ENCODE measurements around the gene IFT25.
A peak's percentile ranks its signal among the peaks of the same experiment; 100 is the strongest.

Gene IFT25

DNA sequence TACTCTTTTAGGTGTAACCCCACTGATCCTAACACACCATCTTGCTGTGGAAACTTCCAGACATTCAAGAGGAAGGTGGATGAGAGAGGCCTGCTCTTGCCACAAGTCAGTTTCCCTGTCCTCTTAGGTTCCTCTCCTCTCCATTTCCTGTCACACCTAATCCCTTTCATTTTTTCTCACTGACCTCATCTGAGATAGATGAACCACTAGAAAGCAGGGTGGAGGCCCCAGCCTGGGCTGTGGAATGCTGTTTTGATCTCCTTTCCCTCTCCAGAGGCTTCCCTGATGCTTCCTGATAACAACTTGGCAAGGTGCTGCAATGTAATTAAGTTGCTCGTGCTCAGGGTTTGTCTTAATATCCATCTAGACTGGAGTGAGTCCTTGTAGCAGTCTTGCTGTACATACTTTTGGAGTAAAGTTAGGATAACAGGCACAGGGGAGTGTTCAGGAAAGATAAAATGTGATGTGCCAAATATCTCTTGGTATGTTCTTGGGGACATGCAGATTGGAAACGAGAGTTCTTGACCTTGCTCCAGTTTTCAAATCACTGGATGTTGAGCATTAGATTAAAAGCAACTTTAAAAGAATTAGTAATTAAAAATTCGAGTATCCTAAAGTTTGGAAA is 11.8 kb upstream of the IFT25 start:
- DNase-seq (ENCODE audit: low read depth in 2 of 2): no peak

DNA sequence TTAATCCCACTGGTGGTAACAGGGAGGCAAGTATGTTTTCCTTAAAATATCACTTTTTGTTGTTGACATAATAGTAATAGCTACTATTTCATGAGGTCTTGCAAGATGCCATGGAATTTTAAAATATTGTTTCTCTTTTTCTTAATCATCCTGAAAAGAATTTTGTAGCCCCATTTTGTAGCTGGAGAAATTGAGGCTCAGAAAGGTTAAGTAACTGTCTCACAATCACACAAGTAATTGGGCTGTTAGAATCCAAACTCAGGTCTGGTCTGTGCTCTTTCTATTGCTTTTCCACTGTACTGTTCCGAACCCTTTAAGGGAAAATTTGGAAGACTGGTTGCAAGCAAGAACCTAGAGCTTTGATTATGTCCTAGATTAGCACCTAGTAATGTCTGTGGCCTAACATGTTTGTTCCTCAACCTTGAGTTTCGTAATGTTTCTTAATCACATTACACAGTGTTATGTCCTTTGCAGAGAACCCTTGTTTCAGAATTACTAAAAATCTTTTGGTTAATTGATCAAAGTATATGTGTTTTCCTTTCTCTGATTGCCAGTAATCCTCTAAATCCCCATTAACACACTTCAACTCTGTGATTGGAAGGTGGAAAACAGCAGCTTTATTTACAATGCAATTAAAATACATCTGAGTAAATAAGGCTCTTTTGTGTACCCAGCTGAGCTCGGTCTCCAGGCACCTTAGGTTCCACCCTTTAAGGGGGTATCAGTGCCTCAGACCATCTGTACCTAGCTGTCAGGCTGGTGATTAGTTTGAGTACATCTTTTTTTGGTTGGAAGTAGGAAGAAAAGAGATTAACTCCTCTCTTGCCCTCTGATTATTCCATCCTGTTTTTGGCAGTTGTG is 11.0 kb upstream of the IFT25 start:
- no peak for DNase-seq (ENCODE audit: low read depth in 2 of 2)

DNA sequence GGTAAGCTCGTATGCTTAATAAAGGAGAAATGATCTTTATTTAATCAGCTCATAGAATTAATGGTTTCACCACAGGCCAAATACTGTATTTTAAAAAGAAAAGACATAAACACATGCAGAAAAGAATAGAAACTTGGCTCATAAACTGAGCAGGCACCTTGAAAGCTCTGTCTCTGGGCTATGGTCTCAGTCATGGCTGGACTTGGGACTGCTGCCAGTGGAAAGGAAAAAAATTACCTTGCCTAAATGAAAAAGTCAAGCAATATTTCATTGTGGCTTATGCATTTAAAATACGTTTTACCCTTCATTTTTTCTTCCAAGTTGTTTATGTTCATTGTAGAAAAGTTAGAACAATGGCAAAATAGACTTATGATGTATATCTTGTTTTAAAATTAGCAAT is 8.6 kb upstream of the IFT25 start:
- DNase-seq (ENCODE audit: low read depth in 2 of 2): no peak

- DNase-seq (ENCODE audit: low read depth in 2 of 2): no peak
These were observed 6.2 kb upstream of the IFT25 start for GRCh38 chr1:53951697-53952096.

- DNase-seq (ENCODE audit: low read depth in 2 of 2): no peak
These were observed 3.8 kb upstream of the IFT25 start for GRCh38 chr1:53949023-53949990.

DNA sequence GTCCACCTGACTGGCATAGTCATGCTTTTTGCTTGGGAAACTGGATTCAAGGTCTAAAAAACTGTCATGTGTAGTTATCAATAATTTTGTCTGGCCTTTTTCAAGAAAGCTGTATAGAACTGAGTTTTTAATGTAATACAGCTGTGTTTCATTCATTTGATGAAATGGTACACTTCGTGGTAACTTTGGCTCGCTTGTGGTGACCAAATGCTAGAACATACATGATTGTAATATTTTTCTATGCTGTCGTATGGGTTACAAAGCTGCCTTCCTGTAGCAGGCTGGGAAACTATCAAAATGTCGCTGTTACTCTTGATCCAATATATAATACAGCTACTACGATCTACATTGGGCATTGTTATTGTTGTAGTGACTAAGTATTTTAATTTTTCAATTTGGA is 2.8 kb upstream of the IFT25 start:
- DNase-seq (ENCODE audit: low read depth in 2 of 2): no peak

DNA sequence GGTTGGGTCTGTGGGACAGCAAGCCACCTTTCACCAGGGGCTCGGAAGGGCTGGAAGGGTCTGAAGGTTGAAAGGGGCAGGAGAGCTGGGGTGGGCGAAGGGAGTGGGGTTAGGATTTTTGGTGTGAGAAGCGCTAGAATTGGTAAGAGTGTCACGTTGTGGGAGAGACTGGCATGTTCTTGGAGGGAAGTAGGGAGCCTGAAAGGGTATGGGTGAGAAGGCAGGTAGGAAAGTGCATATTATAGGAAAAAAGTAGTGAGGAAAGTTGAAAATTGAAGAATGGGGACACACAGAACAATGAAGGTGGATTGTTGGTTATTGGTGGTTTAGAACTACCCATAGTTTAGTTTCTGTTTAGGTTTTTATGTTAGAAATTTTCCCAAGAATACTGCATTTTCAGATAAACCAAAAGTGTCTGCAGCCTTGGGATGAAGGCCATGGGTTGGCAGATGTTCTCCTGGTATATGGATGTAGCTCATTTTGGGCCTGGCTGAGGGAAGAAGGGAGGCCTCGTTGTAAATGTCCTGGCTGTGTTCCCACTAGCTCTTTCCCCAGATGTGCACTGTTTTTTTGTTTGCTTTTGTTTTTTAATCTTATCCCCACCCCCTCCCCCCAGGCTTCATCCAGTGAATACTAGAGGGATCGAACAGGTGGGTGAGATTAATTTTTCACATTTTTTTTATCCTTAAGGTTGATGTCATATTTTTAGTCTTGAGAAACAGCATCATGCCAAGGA is 1.8 kb upstream of the IFT25 start:
- DNase-seq (ENCODE audit: low read depth in 2 of 2): no peak

- peak in 1 of 2 donors; percentile 58 for DNase-seq (ENCODE audit: low read depth in 2 of 2)
These were observed 1.0 kb upstream of the IFT25 start, which contains the start of gene LRRC42 for GRCh38 chr1:53946252-53947171. TSS of gene LRRC42 (plus strand) at chr1:53946350. CDS start at chr1:53952000, 5,650 bp downstream.

- DNase-seq (ENCODE audit: low read depth in 2 of 2): no peak
These were observed 391 bp downstream of the IFT25 start for GRCh38 chr1:53945183-53945432.

DNA sequence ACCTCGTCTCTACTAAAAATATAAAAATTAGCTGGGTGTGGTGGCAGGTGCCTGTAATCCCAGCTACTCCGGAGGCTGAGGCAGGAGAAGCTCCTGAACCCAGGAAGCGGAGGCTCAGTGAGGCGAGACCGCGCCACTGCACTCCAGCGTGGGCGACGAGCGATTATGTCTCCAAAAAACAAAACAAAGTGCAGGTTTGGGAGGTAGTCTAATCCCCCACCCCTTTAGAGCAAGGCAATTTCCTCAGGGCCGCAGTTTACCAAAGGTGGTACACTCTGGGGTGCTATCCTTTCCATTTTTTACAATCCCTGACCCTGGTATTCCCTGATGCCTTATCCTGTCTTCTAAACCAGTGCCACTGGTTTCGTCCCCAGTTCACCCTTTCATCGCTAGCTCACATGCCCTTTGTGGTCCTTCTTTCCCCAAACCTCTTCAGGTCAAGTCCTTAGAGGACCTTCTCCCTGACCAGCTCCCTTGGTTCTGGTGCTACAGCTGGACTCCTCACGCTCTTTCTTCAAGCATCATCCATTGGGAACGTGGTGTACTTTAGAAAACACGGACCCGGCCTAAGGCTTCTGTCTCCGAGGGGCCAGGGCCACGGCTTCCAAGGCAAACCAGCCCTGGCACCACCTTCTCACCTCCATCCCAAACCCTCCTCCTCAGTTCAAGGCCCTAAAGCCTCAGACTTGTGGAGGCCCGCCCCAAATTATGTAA is 873 bp downstream of the IFT25 start:
- DNase-seq (ENCODE audit: low read depth in 2 of 2): no peak

DNA sequence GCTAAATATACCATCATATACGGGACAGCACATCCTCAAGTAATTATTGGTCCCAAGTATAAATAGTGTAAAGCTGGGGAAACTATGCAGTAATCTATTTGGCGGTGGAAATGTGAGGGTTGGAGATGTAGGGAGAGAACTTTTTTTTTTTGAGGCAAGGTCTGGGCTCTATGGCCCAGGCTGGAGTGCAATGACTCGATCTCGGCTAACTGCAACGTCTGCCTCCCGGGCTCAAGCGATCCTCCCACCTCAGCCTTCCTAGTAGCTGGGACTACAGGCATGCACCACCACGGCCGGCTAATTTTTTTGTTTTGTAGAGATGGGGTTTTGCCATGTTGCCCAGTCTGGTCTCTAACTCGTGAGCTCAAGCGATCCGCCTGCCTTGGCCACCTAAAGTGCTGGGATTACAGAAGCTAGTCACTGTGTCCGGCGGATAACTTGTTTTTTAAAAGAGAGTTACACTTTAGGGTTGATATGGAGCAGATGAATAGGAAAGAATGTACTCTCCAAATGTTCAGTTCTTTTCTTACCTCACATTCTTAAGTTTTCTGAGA is 1.9 kb downstream of the IFT25 start:
- no peak for DNase-seq (ENCODE audit: low read depth in 2 of 2)

DNA sequence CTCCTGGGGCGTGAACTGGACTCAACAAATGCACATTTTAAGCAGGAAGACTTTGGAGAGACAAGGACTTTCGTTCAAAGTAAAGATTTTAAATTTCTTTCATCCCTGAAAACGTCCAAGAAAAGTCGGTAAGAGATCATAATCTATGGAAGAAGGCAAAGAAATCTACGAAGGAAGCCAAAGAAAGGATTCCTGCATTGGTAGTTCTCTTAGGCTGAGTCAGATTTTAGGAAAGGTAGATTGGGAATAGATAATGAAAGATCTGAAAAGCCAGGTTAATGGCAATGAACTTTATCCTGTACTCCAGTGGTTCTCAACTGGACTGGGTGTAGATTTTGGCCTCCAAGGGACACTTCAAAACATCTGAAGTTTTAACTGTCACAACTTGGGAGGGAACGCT is 2.4 kb downstream of the IFT25 start:
- DNase-seq (ENCODE audit: low read depth in 2 of 2): no peak

DNA sequence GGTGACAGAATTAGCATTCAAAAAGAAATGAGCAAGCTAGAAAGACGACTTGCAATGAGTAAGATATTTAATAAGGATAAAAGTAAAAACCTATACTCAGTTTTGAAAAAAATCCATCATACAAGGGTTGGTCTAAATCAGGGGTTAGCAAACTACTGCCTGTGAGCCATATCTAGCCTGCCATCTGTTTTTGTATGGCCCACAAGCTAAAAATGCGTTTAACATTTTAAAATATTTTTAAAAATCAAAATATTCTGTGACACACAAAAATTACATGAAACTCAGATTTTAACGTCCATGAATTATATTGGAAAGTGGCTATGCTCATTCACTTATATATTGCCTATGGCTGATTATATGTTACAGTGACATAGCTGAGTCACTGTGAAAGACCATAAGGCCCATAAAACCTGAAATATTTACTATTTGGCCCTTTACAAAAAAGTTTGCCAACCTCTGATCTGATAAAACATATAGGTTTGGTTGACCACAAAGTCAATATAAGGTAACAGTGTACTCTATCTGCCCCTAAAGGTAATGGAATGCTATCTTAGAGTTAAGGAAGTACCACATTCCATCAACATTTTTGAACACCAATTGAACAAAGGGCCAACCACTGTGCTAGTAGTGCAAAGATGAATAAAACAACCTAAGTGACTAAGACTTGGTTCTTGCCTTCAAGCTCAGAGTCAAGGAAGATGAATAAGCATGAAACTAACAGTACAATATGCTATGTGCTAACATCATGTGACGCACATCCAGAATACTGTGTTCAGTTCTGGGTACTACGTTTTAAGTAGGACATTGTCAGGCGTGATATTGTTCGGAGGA is 3.2 kb downstream of the IFT25 start:
- no peak for DNase-seq (ENCODE audit: low read depth in 2 of 2)

DNA sequence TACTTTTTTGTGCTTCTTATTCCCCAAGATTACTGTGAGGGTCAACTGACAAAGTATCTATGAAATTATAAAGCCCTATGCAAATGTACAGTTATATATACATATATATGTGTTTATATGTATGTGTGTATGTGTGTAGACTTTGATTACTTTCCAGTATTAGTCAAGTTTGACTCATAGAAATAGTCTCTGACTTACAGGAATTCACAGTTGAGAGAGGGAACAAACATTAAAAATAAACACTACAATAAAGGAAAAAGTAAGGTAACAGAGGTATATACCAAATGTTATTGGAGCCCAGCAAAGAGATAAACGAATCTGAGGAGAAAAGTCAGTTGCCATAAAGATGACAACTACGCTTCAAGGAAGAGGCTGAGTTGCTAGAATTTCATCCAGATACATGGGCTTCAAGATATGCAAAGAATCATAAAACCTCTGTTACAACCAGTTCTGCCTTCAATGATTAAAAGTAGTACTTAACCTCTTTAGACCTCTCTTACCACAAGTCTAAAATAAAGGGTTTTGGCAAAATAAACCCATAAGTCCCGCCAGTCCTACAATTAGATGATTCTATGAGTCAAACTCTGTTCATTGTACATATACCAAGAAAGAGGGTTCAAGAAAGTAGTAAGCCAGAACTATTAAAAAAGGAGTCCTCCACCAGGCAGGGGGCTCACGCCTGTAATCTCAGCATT is 7.2 kb downstream of the IFT25 start:
- DNase-seq (ENCODE audit: low read depth in 2 of 2): no peak

- no peak for DNase-seq (ENCODE audit: low read depth in 2 of 2)
These were observed 9.1 kb downstream of the IFT25 start for GRCh38 chr1:53936430-53936829.

DNA sequence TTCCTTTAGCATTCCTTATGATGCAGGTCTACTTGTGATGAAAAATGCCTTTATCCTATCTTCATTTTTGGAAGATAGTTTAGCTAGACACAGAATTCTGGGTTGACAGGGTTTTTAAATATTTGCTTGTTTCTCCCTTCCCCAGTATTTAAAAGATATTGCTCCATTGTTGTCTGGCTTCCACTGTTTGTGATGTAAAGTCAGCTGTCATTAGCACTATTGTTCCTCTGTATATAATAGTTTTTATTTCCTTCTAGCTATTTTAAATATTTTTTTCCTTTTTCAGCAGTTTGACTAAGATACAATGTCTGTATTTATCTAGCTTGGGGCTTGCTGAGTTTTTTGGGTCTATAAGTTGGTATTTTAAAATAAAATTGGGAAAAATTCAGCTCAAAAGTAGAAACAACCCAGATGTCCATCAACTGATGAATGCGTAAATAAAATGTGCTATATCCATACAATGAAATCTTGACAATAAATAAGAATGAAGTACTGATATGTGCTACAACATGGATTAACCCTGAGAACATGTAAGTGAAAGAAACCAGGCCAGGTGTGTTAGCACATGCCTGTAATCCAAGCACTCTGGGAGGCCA is 11.2 kb downstream of the IFT25 start:
- DNase-seq (ENCODE audit: low read depth in 2 of 2): no peak

DNA sequence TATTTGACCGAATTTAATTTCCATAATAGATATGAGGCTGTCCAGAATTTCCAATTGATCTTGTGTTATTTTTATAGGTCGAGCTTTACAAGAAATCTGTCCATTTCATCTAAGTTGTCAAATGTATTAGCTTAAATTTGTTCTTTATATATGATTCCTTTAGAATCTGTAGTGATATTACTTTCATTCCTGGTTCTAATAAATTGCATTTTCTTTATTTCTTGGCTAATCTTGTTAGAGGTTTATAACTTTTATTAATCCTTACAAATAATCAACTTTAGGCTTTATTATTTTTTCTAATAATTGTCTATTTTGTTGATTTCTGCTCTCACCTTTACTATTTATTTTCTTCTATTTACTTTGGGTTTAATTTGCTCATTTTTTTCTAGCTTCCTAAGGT is 14.0 kb downstream of the IFT25 start:
- no peak for DNase-seq (ENCODE audit: low read depth in 2 of 2)

DNA sequence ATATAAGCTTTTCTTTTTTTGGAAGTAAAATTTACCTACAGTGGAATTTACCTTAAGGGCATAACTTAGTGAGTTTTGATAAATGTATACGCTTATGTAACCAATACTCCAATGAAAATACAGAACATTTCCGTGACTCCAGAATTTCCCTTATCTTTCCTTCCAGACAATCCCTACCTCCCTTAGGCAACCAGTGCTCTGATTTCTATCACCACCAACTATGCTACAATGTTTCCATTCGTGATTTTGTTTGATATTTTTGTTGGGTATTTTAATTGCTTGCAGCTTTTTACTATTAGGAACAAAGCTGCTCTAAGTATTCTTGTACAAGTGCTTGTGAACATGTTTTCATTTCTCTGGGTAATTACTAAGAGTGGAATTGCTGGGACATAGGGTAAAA is 14.6 kb downstream of the IFT25 start:
- no peak for DNase-seq (ENCODE audit: low read depth in 2 of 2)

Data from stimulated activated CD4-positive, alpha-beta T cell treated with anti-CD3 and anti-CD28 coated beads, Interleukin-4, amount 100 ng/mL, for 48 hours (primary cell).